ENCODE results near the gene FBXL3. TPM values are rescaled to one million over a fixed set of nuclear protein-coding genes. Genes with fewer than 3 reads are reported as not detected.

FBXL3 gene
- total and polyA plus RNA-seq, 2 experiments from 2014 or later = 5.0 to 14.6 TPM

DNA sequence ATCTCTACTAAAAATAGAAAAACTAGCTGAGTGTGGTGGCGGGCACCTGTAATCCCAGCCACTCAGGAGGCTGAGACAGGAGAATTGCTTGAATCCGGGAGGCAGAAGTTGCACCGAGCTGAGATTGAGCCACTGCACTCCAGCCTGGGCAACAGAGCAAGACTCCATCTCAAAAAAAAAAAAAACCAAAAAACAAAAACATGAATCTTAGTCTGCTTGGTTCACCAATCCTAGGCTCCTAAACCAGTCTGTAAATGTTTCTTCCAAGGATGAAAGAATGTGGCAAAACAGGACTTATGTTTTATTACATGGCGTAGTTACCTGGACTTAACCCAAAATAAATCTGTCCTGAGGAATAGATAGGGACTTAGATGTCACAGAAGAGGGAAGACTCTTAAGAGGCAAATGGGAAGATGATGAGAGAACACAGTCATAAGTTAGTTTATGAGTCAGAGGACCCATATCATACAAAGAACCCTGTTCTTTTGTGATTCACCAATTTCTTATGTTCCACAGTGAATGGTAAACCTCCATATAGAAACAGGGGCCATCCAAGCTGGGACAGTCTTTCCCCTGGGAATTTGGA lies 6.9 kb upstream of the FBXL3 start:
- Histone ChIP-seq H3K4me2 (no peak overlapping the region), H3K4me1 (ENCODE audit: insufficient read depth) (no peaks in the 10 kb centered on the region), H3K27ac (ENCODE audit: low read depth) (no peak overlapping the region), H3K9me2 (ENCODE audit: insufficient read depth) (peaks cover 8% of the 10 kb centered on the region; the same call in 1 of the 2 replicates), H3F3A (replicated peaks; ENCODE audit: low read depth) (no peaks in the 10 kb centered on the region), H3K79me2 (replicated peaks; ENCODE audit: insufficient read depth) (no peaks in the 10 kb centered on the region), H3K36me3 (ENCODE audit: insufficient read depth) (no peaks in the 10 kb centered on the region), H3K27me3 (ENCODE audit: insufficient read depth) (no peaks in the 10 kb centered on the region), H3K4me3 (no peak overlapping the region), H2AFZ (peak overlapping the region; percentile 47; the same call in 1 of the 2 replicates), H4K20me1 (replicated peaks; ENCODE audit: insufficient read depth) (no peaks in the 10 kb centered on the region)
- no peaks in the 10 kb centered on the region for H3K9me3 Mint-ChIP-seq
- ATAC-seq (no peak), DNase-seq (ENCODE audit: low spot score) (no peak)
- H3K27me3 Mint-ChIP-seq (ENCODE audit: insufficient read depth, low read depth, poor library complexity) = no peaks in the 10 kb centered on the region
- H3K4me1 Mint-ChIP-seq = no peaks in the 10 kb centered on the region; the same call in 2 of the 3 replicates
- no peak overlapping the region for H3K4me3 Mint-ChIP-seq
- no peak overlapping the region for H3K27ac Mint-ChIP-seq
- H3K36me3 Mint-ChIP-seq (ENCODE audit: low read depth) = no peaks in the 10 kb centered on the region
- TF ChIP-seq NANOG (IDR thresholded peaks at IDR 0.05; ENCODE audit: borderline replicate concordance) = no peak
- TF ChIP-seq ZNF114 (CRISPR knock-in tag; IDR thresholded peaks at IDR 0.05) = no peak
- TF ChIP-seq, protein P1, sequence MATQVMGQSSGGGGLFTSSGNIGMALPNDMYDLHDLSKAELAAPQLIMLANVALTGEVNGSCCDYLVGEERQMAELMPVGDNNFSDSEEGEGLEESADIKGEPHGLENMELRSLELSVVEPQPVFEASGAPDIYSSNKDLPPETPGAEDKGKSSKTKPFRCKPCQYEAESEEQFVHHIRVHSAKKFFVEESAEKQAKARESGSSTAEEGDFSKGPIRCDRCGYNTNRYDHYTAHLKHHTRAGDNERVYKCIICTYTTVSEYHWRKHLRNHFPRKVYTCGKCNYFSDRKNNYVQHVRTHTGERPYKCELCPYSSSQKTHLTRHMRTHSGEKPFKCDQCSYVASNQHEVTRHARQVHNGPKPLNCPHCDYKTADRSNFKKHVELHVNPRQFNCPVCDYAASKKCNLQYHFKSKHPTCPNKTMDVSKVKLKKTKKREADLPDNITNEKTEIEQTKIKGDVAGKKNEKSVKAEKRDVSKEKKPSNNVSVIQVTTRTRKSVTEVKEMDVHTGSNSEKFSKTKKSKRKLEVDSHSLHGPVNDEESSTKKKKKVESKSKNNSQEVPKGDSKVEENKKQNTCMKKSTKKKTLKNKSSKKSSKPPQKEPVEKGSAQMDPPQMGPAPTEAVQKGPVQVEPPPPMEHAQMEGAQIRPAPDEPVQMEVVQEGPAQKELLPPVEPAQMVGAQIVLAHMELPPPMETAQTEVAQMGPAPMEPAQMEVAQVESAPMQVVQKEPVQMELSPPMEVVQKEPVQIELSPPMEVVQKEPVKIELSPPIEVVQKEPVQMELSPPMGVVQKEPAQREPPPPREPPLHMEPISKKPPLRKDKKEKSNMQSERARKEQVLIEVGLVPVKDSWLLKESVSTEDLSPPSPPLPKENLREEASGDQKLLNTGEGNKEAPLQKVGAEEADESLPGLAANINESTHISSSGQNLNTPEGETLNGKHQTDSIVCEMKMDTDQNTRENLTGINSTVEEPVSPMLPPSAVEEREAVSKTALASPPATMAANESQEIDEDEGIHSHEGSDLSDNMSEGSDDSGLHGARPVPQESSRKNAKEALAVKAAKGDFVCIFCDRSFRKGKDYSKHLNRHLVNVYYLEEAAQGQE (IDR thresholded peaks at IDR 0.05; ENCODE audit: unreplicated experiment) = no peak
- TF ChIP-seq JUNB (IDR thresholded peaks at IDR 0.05; ENCODE audit: unreplicated experiment) = no peak

DNA sequence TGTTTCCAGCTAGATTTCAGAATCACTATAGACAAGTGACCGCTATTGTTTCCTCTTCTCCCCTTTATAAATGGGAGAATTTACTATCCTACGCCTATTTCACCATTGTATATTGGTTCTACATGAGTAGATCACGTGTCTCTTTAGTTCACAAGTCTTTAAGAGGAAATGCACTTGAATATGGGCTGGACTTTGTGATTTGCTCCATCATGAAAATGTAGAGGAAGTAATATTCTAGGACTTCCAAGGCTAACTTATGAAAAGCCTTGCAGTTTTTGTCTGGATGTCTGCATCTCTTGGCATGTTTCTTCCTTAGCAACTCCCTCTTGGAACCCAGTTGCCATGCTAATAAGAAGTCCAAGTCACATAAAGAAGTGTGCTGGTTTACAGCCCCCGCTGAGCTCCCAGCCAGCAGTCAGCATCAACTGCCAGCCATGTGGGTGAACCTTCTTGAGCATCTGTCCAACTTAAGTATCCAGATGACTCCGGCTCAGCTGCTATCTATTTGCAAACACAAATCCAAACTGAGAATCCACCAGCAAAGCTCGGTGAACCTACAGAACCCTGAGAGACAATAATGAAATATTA lies 4.8 kb upstream of the FBXL3 start:
- H3K9me3 Mint-ChIP-seq = no peaks in the 10 kb centered on the region
- TF ChIP-seq EZH2 (IDR thresholded peaks at IDR 0.05; ENCODE audit: low read depth, unreplicated experiment) = no peak
- no peak for TF ChIP-seq EZH2phosphoT487 (IDR thresholded peaks at IDR 0.05; ENCODE audit: unreplicated experiment)
- no peak for TF ChIP-seq ZNF331 (CRISPR knock-in tag; IDR thresholded peaks at IDR 0.05; ENCODE audit: low read depth)
- TF ChIP-seq CREB1 (CRISPR knock-in tag; IDR thresholded peaks at IDR 0.05; ENCODE audit: low read depth) = no peak
- TF ChIP-seq, protein P1 (IDR thresholded peaks at IDR 0.05; ENCODE audit: unreplicated experiment) = no peak

More for the DNA sequence above, 4.8 kb upstream of the FBXL3 start:
- no peak overlapping the region for H3K4me3 Mint-ChIP-seq
- ATAC-seq (no peak), DNase-seq (ENCODE audit: low spot score) (no peak)
- Histone ChIP-seq H4K20me1 (replicated peaks; ENCODE audit: insufficient read depth) (no peaks in the 10 kb centered on the region), H3K9me2 (ENCODE audit: insufficient read depth) (0 out of 2 replicates have a peak, but pooled peaks cover 5% of the 10 kb centered on the region), H3K4me2 (no peak overlapping the region), H3K79me2 (replicated peaks; ENCODE audit: insufficient read depth) (no peaks in the 10 kb centered on the region), H3K27me3 (ENCODE audit: insufficient read depth) (no peaks in the 10 kb centered on the region), H3K27ac (ENCODE audit: low read depth) (no peak overlapping the region), H3K4me3 (no peak overlapping the region), H3K36me3 (ENCODE audit: insufficient read depth) (no peaks in the 10 kb centered on the region), H2AFZ (no peak overlapping the region), H3K4me1 (ENCODE audit: insufficient read depth) (peaks cover 3% of the 10 kb centered on the region; the same call in 1 of the 2 replicates), H3F3A (replicated peaks; ENCODE audit: low read depth) (peaks cover 10% of the 10 kb centered on the region; the same call in 1 of the 2 replicates)
- peaks cover 4% of the 10 kb centered on the region for H3K27me3 Mint-ChIP-seq (ENCODE audit: insufficient read depth, low read depth, poor library complexity)
- peaks cover 7% of the 10 kb centered on the region for H3K4me1 Mint-ChIP-seq
- no peak overlapping the region for H3K27ac Mint-ChIP-seq
- no peaks in the 10 kb centered on the region for H3K36me3 Mint-ChIP-seq (ENCODE audit: low read depth)
